T-helper 1 cell treated with Interleukin-12 subunit alpha and Interleukin-12 subunit beta and Interleukin-4 antibody, amounts not matched to agents 30 ng/mL and 1 ng/mL, for 36 hours (primary cell): ENCODE results near the gene SPDYE1. TPM values are rescaled to one million over a fixed set of nuclear protein-coding genes. Genes with fewer than 3 reads are reported as not detected.
"Not testable (repeated sequence)": the region's sequence is repeated elsewhere in the genome, so short reads cannot be mapped to it uniquely, and the experiment has no call there.

Source experiments
- intact Hi-C: fragments of 100-400 bp; cut with micrococcal nuclease; formaldehyde crosslinking; loops from one replicate; pipeline ENCODE4 v1.15.1; 2024
- total RNA-seq: library from RNA; stranded (reverse); gene quantifications from 2 replicates; pipeline ENCODE4 v1.2.3, GENCODE V29; 2022

Gene SPDYE1
- total RNA-seq, 1 donor from 2014 or later = not detected

DNA sequence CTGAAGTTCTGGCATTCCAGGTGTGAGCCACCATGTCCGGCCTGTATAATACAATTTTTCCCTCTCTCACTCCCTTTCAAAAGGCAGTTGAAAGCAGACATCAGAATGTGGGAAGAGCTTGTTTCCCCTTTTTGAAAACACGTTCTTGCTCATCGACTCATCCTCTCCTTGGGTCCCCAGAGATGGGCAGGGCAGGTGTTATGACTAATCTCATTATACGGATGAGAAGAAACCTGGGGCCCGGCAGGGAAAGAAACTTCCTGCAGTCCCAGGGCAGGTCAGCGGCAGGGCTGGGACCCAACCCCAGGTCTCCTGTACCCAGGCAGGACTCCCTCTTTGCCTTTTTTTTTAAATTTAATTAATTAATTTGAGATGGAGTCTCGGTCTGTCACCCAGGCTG lies 4.8 kb upstream of the SPDYE1 start:
- intact Hi-C loops = not testable (repeated sequence)

DNA sequence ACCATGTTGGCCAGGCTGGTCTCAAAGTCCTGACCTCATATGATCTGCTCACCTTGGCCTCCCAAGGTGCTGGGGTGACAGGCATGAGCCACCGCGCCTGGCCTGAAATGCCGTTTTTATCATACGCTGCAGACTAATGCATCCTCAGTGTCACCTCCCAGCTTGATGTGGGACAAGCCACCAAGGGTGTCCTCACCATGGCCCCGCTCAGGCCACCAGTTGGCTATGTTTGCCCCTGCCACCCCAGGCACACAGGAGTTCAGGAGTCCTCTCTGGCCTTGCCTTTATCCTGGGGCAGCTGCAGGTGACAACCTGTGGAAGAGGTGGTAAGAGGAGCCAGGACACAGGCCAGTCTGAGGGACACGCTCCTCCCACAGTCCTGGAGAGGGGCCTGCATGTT lies 3.0 kb upstream of the SPDYE1 start:
- intact Hi-C loops = not testable (repeated sequence)

GRCh38 chr7:44012081-44012480 lies 14.4 kb downstream of the SPDYE1 start:
- intact Hi-C loops = not testable (repeated sequence)

- intact Hi-C loops = loop anchor here (5.0 kb wide), 1 partner anchor 132 kb away; no protein-coding TSS in a partner anchor
Observed at GRCh38 chr7:44015090-44015489, 17.4 kb downstream of the SPDYE1 start.

DNA sequence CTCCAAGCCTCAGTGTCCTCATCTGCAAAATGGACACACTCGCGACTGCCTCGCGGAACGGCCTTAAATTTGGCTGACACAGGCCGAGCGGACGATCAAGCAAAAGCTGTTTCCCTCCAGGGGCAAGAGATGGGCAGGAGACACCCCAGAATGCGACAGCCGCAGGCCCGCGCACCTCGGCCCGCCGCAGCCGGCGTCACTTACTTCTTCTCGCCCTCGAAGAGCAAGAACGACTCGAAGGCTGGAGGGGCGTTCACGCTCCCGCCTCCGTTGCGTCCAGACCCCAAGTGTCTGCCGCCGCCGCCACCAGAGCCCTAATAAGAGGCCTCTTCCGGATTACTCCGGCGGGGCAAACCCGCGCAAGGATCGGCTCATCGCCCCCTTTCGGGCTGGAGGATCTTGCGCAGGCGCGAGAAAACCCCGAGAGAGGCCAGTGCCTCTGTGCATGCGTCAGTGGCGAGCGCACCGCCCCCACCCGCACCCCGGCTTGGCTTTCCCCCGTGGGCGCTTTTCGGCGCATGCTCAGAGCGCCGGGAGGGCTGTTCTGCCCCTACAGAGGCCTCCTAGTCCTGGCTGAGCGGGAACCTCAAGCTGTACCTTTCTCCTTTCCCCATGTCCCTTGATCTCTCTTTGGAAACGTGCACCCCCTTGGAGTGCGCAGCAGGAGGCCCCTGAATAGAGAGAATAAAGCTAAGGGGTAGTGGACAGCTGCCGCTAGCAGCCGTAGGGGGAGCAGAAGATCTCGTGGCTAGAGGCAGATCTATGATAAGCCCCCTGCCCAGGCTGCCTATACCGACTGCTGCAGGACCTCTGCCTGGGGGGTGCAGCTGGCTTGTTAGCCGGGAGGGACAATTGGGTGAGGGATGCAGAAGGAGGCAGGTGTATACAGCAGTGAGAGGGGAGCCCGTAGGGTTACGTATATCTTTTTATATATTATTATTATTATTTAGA lies 21.4 kb downstream of the SPDYE1 start:
- intact Hi-C loops = loop anchor here (1.0 to 5.0 kb wide), 5 partner anchors 63 to 778 kb away; partner anchors contain the start of genes POLM, PPIA, TMED4 and UBE2D4

- intact Hi-C loops = loop anchor here (1.0 to 5.0 kb wide), 5 partner anchors 62 to 777 kb away; partner anchors contain the start of genes POLM, PPIA, TMED4 and UBE2D4
Observed at GRCh38 chr7:44019825-44020224, 22.1 kb downstream of the SPDYE1 start.

DNA sequence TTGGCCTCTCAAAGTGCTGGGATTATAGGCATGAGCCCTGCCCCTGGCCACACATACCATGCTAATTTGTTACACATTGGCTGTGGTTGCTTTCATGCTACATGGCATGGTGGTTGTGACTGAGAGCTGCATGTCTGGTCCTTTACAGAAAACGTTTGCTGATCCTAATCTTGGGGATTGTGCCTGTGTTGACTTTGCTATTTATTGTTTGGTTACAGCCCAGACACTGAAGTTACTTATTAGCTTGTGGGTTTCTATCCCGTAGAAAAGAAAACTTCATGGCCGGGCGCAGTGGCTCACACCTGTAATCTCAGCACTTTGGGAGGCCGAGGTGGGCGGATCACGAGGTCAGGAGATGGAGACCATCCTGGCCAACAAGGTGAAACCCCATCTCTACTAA lies 24.4 kb downstream of the SPDYE1 start:
- intact Hi-C loops = not testable (repeated sequence)

- intact Hi-C loops = not testable (repeated sequence)
Observed at GRCh38 chr7:44022796-44023467, 25.2 kb downstream of the SPDYE1 start.

GRCh38 chr7:44029433-44029832 lies 31.7 kb downstream of the SPDYE1 start:
- intact Hi-C loops = not testable (repeated sequence)

- intact Hi-C loops = not testable (repeated sequence)
Observed at GRCh38 chr7:44030029-44030428, 32.3 kb downstream of the SPDYE1 start.

- intact Hi-C loops = not testable (repeated sequence)
Observed at GRCh38 chr7:44031319-44031718, 33.6 kb downstream of the SPDYE1 start.

DNA sequence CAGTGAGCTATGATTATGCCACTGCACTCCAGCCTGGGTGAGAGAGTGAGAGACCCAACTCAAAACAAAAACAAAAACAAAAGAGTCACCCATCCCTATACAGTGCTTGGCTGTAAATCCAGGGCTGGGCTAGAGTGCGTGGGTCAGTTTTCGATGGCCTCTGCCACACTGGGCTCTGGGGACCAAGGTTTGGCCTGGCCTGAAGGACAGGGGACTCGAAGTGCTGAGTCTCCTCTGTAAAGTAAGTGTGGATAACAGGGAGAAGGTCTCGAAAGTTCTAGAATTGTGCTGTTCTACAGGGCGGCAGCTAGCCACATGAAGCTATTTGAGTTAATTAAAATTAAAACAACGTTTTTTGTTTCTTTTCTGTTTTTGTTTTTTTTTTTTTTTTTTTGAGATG lies 34.3 kb downstream of the SPDYE1 start:
- intact Hi-C loops = not testable (repeated sequence)

DNA sequence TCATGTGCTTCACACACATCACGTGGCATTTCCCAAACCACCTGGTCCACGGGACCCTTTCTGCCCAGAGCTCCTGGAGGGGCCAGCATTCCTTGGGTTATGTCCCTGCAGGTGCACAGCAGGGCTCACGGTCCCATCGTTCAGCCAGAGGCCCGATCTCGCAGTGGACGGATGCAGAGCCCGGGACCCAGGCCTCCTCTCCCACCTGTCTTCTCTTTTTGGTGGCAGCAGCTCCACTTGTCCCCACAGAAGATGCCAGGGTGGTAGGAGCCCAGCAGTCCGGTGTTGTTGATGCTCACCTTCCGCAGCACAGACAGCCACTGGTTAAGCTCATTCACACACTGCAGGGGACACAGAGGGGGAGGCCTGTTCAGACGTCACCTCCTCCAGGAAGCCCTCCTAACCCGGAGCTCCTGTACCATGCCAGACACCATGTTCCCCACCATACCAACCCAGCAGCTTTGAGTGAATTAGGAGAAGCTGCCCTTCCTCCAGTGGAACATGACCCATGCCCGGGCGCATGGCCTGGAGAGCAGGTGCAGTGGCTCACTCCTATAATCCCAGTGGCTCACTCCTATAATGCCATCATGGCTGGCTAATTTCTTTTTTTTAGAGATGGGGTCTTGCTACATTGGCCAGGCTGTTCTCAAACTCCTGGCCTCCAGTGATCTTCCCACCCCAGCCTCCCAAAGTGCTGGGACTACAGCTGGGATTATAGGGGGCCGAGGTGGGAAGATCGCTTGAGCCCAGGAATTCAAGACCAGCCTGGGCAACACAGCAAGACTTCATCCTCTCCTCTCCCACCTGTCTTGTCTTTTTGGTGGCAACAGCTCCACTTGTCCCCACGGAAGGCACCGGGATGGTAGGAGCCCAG lies 36.5 kb downstream of the SPDYE1 start:
- intact Hi-C loops = not testable (repeated sequence)

DNA sequence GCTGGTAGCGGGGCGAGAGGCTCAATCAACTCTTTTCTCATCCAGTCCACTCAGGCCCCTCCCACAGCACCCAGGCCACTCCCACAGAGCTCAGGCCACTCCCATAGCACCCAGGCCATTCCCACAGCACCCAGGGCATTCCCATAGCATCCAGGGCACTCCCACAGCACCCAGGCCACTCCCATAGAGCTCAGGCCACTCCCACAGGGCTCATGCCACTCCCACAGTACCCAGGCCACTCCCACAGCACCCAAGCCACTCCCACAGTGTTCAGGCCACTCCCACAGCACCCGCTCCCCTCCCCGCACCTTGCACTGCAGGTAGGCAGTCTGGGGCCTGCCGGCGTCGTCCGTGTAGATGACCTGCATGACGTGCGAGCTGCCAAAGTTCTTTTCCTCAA lies 38.7 kb downstream of the SPDYE1 start:
- intact Hi-C loops = not testable (repeated sequence)

- intact Hi-C loops = not testable (repeated sequence)
Observed at GRCh38 chr7:44037951-44038350, 40.3 kb downstream of the SPDYE1 start.

DNA sequence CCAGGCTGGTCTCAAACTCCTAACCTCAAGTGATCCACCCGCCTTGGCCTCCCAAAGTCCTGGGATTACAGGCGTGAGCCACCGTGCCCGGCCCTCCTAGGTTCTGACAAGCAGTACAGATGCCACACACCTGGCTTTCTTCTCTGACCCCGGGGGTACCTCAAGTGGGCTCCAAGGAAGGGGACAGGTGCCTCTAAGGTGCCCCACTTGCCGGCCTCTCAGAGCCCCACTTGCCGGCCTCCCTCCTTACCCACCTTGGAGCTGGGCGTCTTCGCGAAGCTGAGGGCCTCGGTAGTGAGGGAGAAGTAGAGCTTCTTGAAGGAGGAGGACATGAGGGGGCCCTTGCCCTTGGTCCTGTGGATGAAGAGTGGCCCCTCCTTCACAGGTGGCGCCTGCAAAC lies 40.9 kb downstream of the SPDYE1 start:
- intact Hi-C loops = not testable (repeated sequence)

DNA sequence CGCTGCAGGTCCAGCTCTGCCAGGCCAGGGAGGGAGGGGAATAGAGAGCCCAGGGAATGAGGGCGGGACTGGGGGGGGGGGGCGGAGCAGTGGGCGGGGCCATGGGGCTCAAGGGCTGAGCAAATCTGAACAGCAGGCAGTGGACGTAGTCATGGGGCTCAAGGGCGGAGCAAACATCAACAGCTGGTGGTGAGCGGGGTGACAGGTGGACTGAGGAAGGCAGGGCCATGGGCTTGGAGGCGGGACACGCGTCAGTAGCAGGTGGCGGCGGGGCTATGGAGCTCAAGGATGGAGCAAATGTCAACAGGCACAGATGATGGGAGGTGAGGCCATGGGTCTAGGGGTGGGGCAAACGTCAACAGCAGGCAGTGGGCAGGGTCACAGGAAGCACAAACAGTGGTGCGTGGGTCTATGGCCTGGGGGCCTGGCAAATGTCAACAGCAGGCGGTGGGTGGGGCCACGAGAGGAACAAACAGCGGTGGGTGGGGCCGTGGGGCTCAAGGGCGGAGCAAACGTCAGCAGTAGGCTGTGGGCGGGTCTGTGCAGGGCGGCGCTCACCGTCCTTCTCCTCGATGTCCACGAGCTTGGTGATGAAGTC lies 41.4 kb downstream of the SPDYE1 start:
- intact Hi-C loops = not testable (repeated sequence)

DNA sequence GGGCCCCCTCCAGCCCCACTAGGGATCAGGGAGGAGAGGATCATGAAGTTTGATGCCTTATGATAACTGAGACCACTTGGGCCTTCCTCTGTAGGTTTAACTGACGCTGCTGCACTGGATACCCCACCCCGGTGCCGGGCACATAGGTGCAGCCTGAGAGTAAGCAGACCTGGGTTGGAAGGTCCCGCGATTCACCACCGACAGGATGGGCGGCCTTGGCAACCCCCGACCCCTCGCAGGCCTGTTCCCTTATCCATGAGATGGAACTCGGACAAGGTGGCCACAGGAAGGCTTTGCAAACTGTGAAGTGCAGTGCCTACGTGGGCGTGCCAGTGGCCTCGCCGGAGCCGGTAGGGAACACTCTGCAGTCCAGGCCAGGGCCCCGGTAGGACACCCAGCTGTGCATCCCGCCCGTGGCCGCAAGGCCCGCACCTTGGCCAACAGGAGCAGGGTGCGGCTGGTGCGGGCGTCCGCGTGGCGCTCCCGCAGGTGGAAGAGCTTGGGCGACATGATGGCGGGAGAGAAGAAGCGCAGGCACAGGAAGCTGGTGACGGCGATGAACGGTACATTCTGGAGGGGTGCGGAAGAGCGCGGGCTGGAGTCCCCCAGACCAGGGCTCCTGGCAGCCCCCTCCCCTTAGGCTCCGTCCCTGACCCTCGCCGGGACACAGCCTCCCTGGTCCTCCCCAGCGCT lies 42.2 kb downstream of the SPDYE1 start:
- intact Hi-C loops = not testable (repeated sequence)

GRCh38 chr7:44040493-44040891 lies 42.8 kb downstream of the SPDYE1 start:
- intact Hi-C loops = not testable (repeated sequence)

GRCh38 chr7:44042221-44042620 lies 44.5 kb downstream of the SPDYE1 start:
- intact Hi-C loops = loop anchor here (2.0 kb wide), 1 partner anchor 81 kb away; the partner anchor contains the start of gene POLD2
